G401 (cell line): ENCODE data around the gene LRGUK. TPM values are rescaled to one million over a fixed set of nuclear protein-coding genes. Genes with fewer than 3 reads are reported as not detected.

Experiments
- DNase-seq: peaks from one replicate; pipeline ENCODE4 v3.0.0-alpha.2; 2015; ENCODE audit warnings: low spot score
- in situ Hi-C: cut with HindIII; loops from 2 replicates; pipeline ENCODE4 v1.10.0; 2016; ENCODE audit warnings: low sequenced_read_pairs, mixed read lengths
- total RNA-seq: library from RNA; depleted of rRNA; stranded (reverse); fragments of >200 nt; shearing (Covaris generic); gene quantifications from 2 replicates; pipeline ENCODE4 v1.2.3, GENCODE V29; 2014

The LRGUK gene
- total RNA-seq, 1 experiment from 2014 or later = not detected

DNA sequence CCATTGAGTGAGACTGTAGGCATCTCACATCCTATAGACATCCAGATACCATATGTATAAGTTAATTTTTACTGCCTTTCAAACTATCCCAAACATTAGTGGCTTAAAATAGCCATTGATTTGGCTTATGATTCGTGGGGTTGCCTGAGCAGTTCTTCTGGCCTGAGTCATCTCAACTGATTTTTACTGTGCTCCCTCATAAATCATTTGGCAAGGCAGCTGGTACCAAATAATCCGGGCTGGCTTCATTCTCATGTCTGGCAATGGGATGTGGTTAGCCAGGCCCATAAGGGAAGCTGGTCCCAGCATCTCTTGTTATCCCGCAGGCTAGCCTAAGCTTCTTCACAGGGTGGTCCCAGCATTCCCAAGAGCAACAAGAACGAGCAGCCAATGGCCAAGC lies 6.7 kb upstream of the LRGUK start:
- DNase-seq = no peak
- in situ Hi-C loops = no loop called here

DNA sequence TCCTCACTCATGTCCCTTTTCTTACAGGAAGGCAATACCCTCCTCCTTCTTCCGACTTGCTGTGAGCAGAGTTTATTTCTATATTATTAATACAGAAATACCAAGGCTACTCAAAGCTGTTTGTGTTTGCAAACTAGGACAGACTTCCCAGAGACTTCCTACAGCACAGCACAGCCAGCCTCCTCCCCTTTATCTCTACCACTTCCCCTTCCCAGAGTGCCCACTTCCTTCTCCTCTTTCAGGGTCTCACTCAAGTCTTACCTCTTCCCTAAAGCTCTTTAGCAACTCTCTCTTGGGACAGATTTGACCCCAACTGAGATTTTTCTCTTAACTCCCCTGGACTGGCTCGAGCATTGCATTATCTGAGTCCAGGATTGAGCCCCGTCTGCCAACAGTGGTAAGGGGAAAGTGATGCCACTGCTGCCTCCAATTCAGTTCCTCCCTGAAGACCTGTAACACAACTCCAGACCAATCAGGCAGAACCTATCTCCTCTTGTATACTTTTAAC lies 5.5 kb upstream of the LRGUK start:
- in situ Hi-C loops = no loop called here
- DNase-seq = no peak

GRCh38 chr7:134122980-134123379 lies 4.2 kb upstream of the LRGUK start:
- no peak for DNase-seq
- in situ Hi-C loops = no loop called here

- no peak for DNase-seq
- in situ Hi-C loops = no loop called here
Observed at GRCh38 chr7:134126146-134126545, 994 bp upstream of the LRGUK start.

DNA sequence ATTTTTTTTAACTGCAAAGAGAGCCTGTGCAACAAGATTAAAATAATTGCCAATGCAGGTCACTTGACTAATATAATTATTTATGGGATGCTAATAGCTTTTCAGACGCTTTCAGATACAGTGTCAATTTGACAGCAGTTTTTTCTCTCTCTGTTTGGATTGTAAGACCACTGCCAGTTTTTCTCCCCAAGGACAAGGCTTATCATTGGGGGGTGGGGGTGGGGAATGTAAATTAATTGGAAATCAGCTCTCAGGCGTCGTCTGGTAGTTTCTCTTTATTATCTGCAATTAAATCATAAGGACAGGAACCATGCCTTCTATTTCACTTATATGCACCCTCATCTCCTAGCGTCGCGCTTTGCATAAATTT lies 559 bp upstream of the LRGUK start:
- in situ Hi-C loops = no loop called here
- peak; percentile 1 for DNase-seq

- DNase-seq = no peak
- in situ Hi-C loops = no loop called here
Observed at GRCh38 chr7:134128829-134129228, 1.7 kb downstream of the LRGUK start.

DNA sequence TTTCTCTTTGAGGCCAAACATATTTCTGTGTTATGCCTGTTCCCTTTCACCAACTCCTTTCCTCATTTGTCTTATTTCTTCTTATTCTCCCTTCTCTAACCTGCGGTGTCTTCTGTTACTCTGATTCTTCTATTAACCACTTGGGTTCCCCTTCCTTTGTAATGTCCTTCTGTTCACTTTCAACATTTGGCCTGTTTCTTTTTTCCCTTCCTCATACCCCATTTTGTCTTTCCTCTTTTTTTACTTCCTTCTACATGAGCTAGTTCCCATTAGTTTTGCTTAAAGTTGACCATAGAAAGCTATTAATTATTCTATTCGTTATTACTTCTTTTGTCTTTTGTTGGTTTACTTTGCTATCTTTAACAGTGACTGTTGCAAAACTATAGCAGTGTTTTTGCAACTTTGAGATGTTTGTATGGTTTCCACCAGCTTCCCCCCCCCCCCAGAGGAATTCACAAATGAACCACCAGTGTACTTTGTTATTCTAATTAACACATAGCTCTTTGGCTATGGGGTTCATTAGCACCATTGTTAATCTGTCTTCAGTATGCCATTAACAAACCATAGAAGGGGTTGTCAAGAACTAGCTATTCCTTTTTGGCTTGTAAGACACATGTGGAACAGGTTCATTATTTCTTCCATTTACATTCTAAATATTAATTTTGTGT lies 2.9 kb downstream of the LRGUK start:
- in situ Hi-C loops = no loop called here
- DNase-seq = no peak

GRCh38 chr7:134134004-134134403 lies 6.9 kb downstream of the LRGUK start:
- in situ Hi-C loops = no loop called here
- DNase-seq = no peak

- in situ Hi-C loops = no loop called here
Observed at GRCh38 chr7:134140889-134141867, 14.0 kb downstream of the LRGUK start.

DNA sequence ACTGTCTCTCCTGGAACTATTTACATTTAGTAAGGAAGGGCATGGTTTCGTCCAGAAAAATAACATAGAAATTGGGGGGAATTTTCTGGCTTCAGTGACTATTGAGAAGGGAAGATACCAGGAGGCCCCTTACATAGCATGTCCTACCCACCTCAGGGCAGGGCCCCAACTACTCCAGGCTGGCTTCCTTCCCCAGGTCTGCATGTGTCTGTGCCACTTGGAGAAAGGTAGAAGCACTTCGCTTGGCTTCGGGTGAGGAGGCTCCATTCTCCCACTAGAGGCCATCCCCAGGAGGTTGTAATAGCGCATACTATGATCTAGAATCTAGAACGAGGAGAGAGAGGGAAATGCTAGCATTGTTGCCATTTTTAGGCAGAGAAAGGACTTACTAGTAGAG lies 14.7 kb downstream of the LRGUK start:
- no peak for DNase-seq
- in situ Hi-C loops = no loop called here

More at GRCh38 chr7:134140889-134141867, 14.0 kb downstream of the LRGUK start:
- DNase-seq = peak; percentile 86

GRCh38 chr7:134153493-134154136 lies 26.5 kb downstream of the LRGUK start:
- DNase-seq = no peak
- in situ Hi-C loops = no loop called here

- in situ Hi-C loops = no loop called here
- no peak for DNase-seq
Observed at GRCh38 chr7:134154581-134155130, 27.5 kb downstream of the LRGUK start.

- in situ Hi-C loops = no loop called here
- no peak for DNase-seq
Observed at GRCh38 chr7:134155206-134155605, 28.1 kb downstream of the LRGUK start.

GRCh38 chr7:134155871-134156270 lies 28.7 kb downstream of the LRGUK start:
- no peak for DNase-seq
- in situ Hi-C loops = no loop called here

DNA sequence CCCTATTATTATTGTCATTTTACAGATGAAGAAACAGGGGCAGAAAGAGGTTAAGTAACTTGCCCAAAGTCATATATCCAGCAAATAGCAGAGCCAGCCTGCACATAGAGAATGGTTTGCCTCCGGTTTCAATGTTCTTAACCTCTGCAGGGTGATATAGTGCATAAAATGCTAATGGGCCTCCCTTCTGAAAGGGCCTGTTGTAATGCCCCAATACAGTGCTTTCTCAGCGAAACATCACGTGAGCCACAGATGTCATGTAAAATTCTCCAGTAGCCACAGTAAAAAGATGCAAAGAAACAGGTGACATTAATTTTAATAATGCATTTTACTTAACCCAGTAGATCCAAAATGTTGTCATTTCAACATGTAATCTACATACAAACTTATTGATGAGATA lies 38.1 kb downstream of the LRGUK start:
- in situ Hi-C loops = no loop called here

DNA sequence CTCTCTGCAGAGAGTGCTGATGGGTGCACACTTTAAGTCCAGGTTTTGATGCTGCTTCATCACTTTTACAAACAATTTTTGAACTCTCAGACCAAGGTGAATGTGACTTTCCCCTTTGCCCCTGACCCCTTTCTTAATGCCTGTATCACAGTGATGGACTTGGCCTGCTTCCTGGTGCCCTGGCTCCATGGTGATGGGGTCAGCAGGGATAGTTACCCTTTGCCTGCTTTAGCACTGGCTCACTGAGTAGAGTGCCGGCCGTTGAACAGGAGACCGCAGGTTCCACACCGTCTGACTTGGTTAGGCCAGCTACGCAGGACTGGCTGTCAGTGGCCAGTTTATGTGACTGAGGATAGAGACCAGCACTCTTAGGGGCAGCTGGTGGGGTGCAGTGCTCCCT lies 40.1 kb downstream of the LRGUK start:
- in situ Hi-C loops = no loop called here
- DNase-seq = no peak

More for the DNA sequence above, 38.1 kb downstream of the LRGUK start:
- no peak for DNase-seq

DNA sequence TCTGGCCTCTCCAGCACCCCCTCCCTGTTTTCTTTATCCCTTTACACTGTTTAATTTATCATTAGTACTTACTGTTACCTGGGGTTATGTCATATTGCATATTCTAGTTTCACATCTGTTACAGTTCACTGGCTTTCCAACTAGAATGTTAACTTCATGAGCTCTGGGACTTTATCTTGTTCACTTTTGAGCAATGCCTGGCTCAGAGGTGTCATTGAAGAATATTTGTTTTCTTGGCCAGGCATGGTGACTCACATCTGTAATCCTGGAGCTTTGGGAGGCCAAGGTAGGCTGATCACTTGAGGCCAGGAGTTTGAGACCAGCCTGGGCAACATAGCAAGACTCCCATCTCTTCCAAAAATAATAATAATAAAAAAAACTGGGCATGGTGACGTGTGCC lies 40.7 kb downstream of the LRGUK start:
- in situ Hi-C loops = no loop called here
- DNase-seq = no peak

DNA sequence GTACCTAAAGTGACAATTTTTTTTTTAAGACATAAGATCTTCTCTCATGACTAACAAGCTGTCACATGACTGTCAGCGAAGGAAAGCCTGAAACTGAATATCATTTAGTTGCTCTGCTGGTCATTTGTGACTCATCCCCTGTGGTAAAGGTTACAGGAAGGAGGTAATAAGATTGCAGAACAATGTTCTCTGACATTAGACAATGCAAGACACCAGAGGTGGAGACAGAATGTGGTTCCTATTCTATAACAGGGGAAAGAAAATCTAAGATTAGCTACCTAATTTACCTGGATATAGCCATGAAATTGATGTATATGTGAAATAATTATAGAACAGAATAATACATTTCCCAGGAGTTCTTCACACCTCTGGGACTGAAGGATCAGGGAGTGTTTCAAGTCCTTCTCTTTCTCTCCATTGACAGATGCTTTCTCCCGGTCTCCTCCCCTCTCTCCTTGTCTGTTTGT lies 47.7 kb downstream of the LRGUK start:
- in situ Hi-C loops = no loop called here
- DNase-seq = no peak

DNA sequence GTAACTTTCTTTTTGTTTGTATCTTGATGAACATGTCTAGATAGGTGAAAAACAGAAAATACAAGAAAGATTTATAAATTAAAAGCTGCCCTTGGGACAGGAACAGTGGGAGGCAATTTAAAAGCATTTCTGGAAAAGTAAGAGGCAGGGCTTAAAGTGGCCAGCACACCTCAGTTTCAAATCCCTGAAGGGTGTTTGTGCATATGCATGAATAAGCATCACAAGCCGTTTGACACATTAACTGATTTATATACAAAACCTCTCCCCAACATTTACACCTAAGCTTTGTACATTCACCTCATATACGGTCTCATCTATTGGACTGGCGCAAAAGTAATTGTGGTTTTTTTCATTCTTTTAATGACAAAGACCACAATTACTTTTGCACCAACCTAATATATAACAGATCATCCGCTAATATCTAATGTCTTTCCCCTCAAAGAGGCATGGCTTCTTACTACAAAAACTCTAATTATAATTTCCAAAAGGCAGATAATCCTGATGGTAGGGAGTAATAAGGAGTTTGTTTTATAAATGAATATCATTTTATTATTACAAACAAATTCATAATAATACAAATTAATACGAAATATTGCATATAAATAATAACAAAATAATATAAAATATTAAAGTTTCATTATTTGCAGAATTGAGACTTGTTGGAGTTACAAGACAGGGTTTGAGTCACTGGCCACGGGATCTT lies 48.3 kb downstream of the LRGUK start:
- in situ Hi-C loops = no loop called here
- DNase-seq = no peak
